ENCODE measurements around the gene CCDC178.
"Not testable (repeated sequence)": the region's sequence is repeated elsewhere in the genome, so short reads cannot be mapped to it uniquely, and the experiment has no call there.

CCDC178 gene

DNA sequence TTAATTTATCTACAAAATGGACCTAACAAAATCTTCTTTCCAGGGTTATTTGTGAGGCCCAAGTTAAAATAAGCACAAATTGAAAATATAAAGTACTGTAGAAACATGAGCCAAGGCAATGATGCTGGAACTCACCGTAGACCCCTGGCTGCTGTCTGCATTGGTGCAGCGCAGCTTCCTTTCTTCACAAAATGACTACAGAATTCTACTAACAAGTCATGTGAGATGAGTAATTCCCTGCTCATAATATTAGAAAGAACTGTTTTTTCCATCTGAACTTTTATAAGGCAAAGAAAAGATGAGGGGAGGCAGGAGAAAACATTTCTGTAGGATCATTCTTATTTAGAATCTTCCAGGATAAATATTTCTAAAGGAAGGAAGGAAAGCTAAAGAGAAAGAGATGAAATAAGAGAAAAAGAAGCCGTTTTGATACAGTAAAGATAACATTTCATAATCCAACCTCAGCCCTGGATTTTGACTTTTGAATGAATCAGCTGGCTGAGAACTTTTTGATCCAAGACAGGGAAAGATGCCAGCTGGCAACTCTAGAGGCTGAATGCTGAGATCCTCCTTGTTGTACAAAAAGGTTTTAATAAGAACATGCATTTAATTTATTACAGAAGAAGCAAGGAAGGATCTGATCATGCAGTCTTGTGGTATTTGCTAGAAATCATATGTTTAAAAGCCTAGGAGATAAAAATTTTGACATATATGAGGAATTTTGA lies 483.8 kb downstream of the CCDC178 start:
- no peak overlapping the region for H3K27ac ChIP-seq

DNA sequence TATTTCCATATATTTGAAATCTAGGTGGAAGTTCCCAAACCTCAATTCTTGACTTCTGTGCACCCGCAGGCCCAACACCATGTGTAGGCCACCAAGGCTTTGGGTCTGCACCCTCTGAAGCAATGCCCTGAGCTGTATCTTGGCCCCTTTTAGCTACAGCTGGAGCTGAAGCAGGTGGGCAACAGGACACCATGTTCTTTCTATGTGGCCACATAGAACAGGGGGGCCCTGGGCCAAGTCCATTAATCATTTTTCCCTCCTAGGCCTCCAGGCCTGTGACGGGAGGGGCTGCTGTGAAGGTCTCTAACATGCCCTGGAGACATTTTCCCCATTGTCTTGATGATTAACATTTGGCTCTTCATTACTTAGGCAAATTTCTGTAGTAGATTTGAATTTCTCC lies 488.2 kb downstream of the CCDC178 start:
- not testable (repeated sequence) for H3K27ac ChIP-seq

More for the DNA sequence above, 483.8 kb downstream of the CCDC178 start:
- TF ChIP-seq CTCF (conservative IDR thresholded peaks at IDR 0.05): no peak

DNA sequence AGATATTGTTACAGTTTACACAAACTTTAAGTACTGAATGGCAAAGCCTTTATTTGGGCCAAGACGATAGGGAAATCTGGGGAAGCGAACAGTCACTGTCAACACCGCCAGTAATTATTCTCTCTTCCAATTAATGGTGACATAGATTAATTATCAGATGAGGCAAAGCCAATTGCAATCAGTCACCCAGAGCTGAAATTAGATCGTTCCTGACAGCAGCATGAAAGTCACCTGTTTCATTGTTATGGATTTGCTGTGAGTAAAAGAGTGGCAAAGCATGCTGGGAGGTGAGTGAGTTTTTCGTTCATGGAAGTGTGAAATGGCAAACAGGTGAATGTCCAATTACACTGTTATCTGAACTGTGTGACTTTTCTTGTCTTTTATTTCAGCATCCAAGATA lies 502.9 kb downstream of the CCDC178 start:
- no peak overlapping the region for H3K27ac ChIP-seq
- TF ChIP-seq CTCF (conservative IDR thresholded peaks at IDR 0.05): no peak

GRCh38 chr18:32937066-32937465 lies 503.5 kb downstream of the CCDC178 start:
- TF ChIP-seq CTCF (conservative IDR thresholded peaks at IDR 0.05): no peak
- no peak overlapping the region for H3K27ac ChIP-seq

DNA sequence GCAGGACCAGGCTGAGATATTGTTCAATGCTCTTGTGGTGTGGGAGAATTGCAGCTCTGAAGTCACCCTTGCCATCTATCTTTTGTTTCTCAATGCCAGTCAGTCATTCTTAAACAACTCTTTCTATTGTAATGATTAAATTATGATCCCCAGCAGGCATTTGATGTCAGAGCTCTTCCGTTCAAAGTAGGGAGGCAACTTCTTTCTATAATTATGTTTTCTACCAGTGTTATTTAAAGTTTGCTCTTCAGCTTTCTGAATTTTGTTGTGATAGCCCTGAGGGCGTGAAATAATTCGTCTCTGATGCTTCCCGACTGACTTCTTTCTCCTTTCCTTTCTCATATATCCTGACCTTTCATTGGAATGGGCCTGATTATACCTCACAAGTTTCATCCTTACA lies 506.3 kb downstream of the CCDC178 start:
- no peak overlapping the region for H3K27ac ChIP-seq
- no peak for TF ChIP-seq CTCF (conservative IDR thresholded peaks at IDR 0.05)

DNA sequence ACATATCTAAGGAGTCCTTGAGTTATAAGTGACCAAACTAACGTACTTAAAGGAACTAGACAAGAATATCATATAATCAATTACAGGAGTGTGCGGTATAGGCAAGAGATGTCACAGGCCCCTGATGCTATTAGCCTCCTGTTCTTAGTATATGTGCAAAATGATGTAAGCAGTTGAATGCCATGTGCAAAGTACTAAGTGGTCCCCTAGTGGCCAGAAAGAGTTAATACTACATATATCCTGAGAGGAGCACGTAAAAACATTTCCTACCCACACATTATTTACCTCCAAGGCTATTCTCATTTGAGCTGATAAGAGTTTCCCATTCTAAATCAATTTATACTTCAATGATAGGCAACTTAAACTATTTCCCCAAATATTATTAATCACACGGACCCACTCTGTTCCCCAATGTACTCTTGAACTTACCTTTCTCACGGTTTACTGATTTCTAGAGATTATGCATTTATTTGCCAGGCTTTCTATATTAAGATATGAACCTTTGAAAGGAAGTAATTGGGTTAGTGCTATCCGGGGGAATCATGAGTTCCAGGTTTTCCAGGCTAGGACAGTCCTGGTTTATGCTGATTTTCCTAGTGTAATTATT lies 509.7 kb downstream of the CCDC178 start:
- TF ChIP-seq CTCF (conservative IDR thresholded peaks at IDR 0.05): peak; percentile 69
- no peak overlapping the region for H3K27ac ChIP-seq

- no peak for TF ChIP-seq CTCF (conservative IDR thresholded peaks at IDR 0.05)
Observed at GRCh38 chr18:32929213-32929612, 511.3 kb downstream of the CCDC178 start.

GRCh38 chr18:32922951-32923430 lies 517.5 kb downstream of the CCDC178 start:
- H3K27ac ChIP-seq: no peak overlapping the region

More at GRCh38 chr18:32929213-32929612, 511.3 kb downstream of the CCDC178 start:
- H3K27ac ChIP-seq: no peak overlapping the region

More at GRCh38 chr18:32922951-32923430, 517.5 kb downstream of the CCDC178 start:
- no peak for TF ChIP-seq CTCF (conservative IDR thresholded peaks at IDR 0.05)

All from VCaP (cell line).